Body of pancreas (tissue), 4 donors: ENCODE results near the gene GPR137B.

Experiments
- CTCF ChIP-seq, 7 experiments: fragments of 450-650 bp in 4 of 7; fragments of 200-600 bp in 3 of 7; sonication (generic) in 3 of 7; IDR thresholded peaks; one replicate each; pipeline ENCODE4 v1.5.1; 2016 to 2019; ENCODE audit warnings: antibody characterized with exemption in 7 of 7
- POLR2A ChIP-seq, 3 donors: fragments of 450-650 bp; IDR thresholded peaks; one replicate each; pipeline ENCODE4 v1.6.1; 2016; ENCODE audit warnings: antibody characterized with exemption in 3 of 3, mild to moderate bottlenecking in 2 of 3

- TF ChIP-seq CTCF (IDR thresholded peaks at IDR 0.05) (no peak), POLR2A (IDR thresholded peaks at IDR 0.05) (no peak)
Measured at GRCh38 chr1:236160540-236161127, 18.3 kb downstream of the GPR137B start.
